ENCODE data around the gene KLC1.

- no peak for TF ChIP-seq CTCF (IDR thresholded peaks at IDR 0.05)
- TF ChIP-seq POLR2AphosphoS5 (IDR thresholded peaks at IDR 0.05) = no peak
- no peak for TF ChIP-seq POLR2A (IDR thresholded peaks at IDR 0.05)
Observed at GRCh38 chr14:103659631-103660030, 30.6 kb downstream of the KLC1 start.
